Measurements from ENCODE around the gene TAPT1. TPM values are rescaled to one million over a fixed set of nuclear protein-coding genes. Genes with fewer than 3 reads are reported as not detected.
A peak's percentile ranks its signal among the peaks of the same experiment; 100 is the strongest.

TAPT1 gene
- total and polyA plus RNA-seq, 2 of the 13 experiments (the other 11 are each of a cell fraction or from before 2014, with no cell fraction given), result 24.5 to 25.3 TPM

GRCh38 chr4:16126714-16127113 lies 99.6 kb downstream of the TAPT1 start (continued):
- TF ChIP-seq FOXP1 (IDR thresholded peaks at IDR 0.05), result no peak
- 0 out of 2 replicates have a peak, but pooled peaks have one; percentile 22 for TF ChIP-seq FOXP1 (CRISPR knock-in tag; IDR thresholded peaks at IDR 0.05)
- no peak for TF ChIP-seq ZBTB38 (CRISPR knock-in tag; IDR thresholded peaks at IDR 0.05)
- TF ChIP-seq MEF2D (CRISPR knock-in tag; IDR thresholded peaks at IDR 0.05), result no peak
- no peak for TF ChIP-seq TOE1 (CRISPR knock-in tag; IDR thresholded peaks at IDR 0.05)
- no peak for TF ChIP-seq GATAD1 (CRISPR knock-in tag; IDR thresholded peaks at IDR 0.05)
- TF ChIP-seq MIER3 (CRISPR knock-in tag; IDR thresholded peaks at IDR 0.05; ENCODE audit: borderline replicate concordance), result no peak
- TF ChIP-seq ZSCAN12 (CRISPR knock-in tag; IDR thresholded peaks at IDR 0.05), result no peak
- no peak for TF ChIP-seq REXO4 (CRISPR knock-in tag; IDR thresholded peaks at IDR 0.05; ENCODE audit: borderline replicate concordance)
- TF ChIP-seq TFAP4 (IDR thresholded peaks at IDR 0.05; ENCODE audit: borderline replicate concordance, low read depth), result no peak
- TF ChIP-seq ETV5 (CRISPR knock-in tag; IDR thresholded peaks at IDR 0.05; ENCODE audit: borderline replicate concordance), result peak; percentile 12; the same call in 1 of the 2 replicates
- TF ChIP-seq ZIK1 (CRISPR knock-in tag; IDR thresholded peaks at IDR 0.05; ENCODE audit: borderline replicate concordance, low read depth), result no peak
- TF ChIP-seq KLF12 (CRISPR knock-in tag; IDR thresholded peaks at IDR 0.05; ENCODE audit: borderline replicate concordance), result no peak
- no peak for TF ChIP-seq PRPF4 (IDR thresholded peaks at IDR 0.05; ENCODE audit: low read depth, low read length, poor library complexity, severe bottlenecking)
- TF ChIP-seq ZNF326 (CRISPR knock-in tag; IDR thresholded peaks at IDR 0.05; ENCODE audit: borderline replicate concordance), result no peak
- TF ChIP-seq NCOR1 (IDR thresholded peaks at IDR 0.05; ENCODE audit: borderline replicate concordance, low read length), result no peak
- no peak for TF ChIP-seq BATF2 (CRISPR knock-in tag; IDR thresholded peaks at IDR 0.05)
- no peak for TF ChIP-seq TGIF2 (CRISPR knock-in tag; IDR thresholded peaks at IDR 0.05)
- TF ChIP-seq HOMEZ (CRISPR knock-in tag; IDR thresholded peaks at IDR 0.05; ENCODE audit: low read depth), result no peak
- TF ChIP-seq CENPT (CRISPR knock-in tag; IDR thresholded peaks at IDR 0.05; ENCODE audit: low read depth), result no peak
- TF ChIP-seq BRF2 (CRISPR knock-in tag; IDR thresholded peaks at IDR 0.05), result no peak
- 0 out of 2 replicates have a peak, but pooled peaks have one; percentile 7 for TF ChIP-seq HNF4A (CRISPR knock-in tag; IDR thresholded peaks at IDR 0.05)
- TF ChIP-seq ZNF704 (CRISPR knock-in tag; IDR thresholded peaks at IDR 0.05; ENCODE audit: borderline replicate concordance), result no peak
- no peak for TF ChIP-seq CHD2 (IDR thresholded peaks at IDR 0.05; ENCODE audit: low read depth, low read length)

All from HepG2 (cell line).